DMS79 treated with DMSO at 0.1 percent for 48 hours (cell line): ENCODE measurements around the gene MAS1L.

ENCODE experiments used
- DNase-seq: peaks from one replicate; lab custom pipeline; 2025; lab: John Stamatoyannopoulos, UW

The MAS1L gene

DNA sequence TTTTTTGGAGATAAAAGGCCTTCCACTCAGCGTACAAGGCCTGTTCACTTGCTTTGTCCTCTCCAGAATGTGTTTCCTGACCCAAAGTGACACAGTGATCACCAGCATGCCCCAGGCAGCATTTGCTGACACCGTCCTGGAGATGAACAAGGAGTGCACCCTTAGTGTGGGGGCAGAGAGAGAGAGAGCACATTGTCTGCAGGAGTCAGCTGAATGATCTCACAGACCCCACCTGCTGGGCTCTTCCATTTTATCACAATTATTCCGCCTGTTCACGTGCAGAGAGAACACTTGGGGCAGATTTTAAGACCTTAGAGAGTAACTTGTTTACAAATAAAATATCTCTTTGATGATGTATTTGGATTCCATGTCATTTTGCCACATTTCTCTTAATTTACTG, 22.4 kb upstream of the MAS1L start:
- no peak for DNase-seq

- no peak for DNase-seq
These were observed 22.0 kb upstream of the MAS1L start for GRCh38 chr6:29509711-29510110.

DNA sequence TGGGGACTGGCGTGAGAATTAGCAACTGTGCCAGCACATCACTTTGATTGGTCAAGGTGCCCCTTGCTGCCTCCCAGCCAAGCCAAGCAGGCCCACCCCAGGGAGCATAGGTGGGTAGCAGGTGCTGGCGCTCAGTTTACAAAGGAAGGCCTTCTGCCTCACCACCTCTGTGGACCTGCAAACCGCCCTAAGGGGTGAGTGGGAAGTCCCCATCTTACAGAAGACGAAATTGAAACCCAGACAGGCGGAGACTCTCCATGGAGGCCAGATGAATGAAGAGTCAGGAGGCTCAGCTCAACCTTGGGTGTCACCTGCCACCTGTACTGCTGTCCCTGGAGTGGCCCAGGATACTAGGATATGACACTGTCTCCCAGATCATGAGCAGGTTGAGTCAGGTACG, 21.5 kb upstream of the MAS1L start:
- no peak for DNase-seq

GRCh38 chr6:29507319-29507718, 19.6 kb upstream of the MAS1L start:
- no peak for DNase-seq

DNA sequence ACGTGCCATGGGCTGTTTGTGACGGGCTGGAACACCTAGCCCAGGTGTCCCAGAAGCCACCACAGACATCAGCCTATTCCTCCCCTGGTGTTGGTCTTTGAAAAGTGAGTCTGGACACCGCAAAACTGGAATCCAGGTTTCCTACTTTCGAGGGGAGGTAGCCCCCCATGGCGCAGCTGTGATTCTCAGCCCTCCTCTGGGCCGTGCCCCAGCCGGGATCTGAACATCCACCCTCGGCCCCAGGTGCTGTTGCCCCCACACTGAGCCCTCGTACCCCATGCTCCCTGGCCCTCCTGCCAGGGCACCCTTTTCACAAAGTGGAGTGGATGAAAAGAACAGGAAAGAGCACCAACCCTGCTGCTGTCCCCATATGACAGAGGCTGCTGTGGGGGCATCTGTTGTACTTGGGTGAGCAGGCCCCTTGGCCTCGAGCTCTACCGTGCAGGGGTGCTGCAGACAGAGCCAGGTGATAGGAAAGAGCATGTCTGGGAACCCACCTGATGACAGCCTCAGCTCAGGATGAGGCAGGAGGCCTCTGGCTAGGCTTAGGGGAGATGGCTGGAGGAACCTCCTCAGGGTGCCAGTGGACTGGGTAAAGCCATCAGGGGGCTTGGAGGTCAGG, 18.8 kb upstream of the MAS1L start:
- DNase-seq = no peak

DNA sequence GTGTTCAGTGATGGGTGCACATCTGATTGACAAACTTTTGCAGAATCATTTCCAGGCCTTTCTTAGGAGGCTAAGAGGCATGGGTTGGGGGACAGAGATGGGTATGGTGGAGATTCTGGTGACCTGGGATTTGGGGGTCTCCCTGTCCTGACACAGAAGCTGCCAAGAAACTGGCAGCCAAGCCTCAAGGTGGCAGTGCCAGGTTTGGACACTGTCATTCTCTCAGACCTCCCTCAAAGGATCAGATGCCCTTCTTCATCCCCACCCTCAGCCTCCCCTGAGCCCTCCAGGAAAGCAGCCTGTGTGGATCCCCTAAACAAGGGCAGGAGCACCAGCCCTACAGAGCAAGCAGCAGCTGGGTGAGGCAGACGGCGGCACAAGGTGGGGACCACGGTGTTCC, 18.1 kb upstream of the MAS1L start:
- no peak for DNase-seq

DNA sequence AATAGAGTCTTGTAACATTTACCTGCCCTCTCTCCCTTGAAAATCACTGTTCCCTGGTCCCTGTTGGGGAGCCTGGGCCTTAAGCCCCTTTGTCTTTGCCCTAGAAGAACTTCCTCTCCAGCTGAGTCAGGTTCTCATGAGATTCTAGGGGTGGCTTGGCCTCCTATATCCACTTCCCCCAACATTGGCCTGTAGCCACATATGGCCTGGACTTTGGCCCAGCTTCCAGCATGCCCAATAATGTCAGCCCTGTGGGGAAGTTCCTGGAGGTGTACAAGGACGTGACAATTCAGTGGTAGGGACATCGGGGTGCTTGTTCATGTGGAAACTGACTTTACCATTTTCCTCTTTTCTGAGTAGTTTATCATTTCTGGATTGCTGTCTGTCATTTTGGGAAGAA, 17.2 kb upstream of the MAS1L start:
- no peak for DNase-seq

- no peak for DNase-seq
These were observed 14.8 kb upstream of the MAS1L start for GRCh38 chr6:29502597-29502996.

DNA sequence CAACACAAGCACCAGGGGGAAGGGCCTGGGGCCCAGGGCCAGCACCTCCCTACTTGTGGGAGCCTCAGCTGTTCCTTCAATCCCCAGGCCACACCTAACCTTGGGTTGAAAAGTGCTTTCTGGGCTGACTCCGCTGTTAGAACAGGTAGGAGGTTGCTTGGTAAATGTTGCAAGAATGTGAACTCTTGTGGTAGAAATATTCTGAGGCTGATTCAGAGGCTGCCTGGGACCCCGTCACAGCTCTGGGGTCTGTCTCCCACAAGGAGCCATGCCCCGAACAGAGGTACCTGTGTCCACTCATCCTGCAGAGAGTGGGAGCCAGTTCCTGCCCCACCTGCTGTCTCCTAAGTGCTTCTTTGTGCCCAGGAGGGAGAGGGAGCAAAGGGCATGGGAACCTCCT, 14.4 kb upstream of the MAS1L start:
- DNase-seq = no peak

DNA sequence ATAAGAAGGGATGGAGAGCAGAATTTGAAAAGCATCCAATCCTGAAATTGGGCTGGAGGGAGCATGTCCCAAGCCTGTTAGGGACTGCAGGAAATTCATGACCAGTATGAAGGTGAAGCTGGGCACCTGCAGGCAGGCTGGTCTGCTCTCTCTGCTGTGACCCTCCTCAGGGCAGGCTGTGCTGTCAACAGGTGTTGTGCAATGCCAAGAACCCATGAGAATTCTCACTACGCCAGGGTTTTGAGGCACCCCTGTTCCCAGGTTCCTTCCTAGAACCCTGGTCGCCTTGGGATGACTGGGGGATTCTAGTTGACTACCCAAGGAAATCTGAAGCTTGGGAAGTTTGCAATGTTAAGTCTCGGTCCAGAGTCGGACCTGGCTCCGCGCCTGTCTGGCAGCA, 13.3 kb upstream of the MAS1L start:
- DNase-seq = no peak

DNA sequence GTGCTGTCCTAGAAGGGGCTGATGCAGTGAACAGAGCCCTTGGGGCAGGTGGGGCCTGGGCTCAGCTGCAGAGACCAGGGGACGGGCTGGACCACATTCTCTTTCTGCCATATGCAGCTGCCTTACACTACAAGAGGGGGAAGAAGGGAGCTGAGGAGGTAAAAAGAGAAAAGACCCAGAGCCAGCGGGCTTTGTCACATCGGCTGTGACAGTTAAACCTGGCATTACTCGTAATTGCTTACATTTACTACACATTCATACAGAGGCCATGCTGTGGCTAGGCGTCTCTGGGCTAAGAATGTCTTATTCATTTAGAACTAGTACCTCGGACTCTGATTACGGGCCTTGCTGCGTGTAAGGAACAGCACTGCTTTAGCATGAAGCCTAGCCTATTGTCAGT, 12.8 kb upstream of the MAS1L start:
- DNase-seq = no peak

GRCh38 chr6:29499704-29500103, 11.9 kb upstream of the MAS1L start:
- no peak for DNase-seq

DNA sequence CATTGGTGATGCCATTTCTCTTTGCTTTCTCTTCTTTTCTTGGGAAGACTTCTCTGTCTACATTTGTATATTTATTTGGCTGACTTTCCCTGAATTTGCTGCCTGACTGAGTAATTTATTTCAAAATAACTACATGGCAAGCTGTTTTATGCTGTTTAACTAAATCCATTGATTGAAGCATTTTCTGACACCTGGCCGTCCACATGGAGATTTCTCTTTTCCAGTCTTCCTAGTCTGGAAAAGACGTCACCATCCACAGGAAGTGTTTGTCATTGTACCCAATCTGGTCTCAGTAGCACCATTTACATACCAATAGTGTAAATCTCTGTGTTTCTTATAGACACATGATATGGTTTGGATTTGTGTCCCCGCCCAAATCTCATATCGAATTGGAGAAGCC, 9.2 kb upstream of the MAS1L start:
- DNase-seq = no peak

- DNase-seq = no peak
These were observed 7.8 kb upstream of the MAS1L start for GRCh38 chr6:29495571-29495970.

DNA sequence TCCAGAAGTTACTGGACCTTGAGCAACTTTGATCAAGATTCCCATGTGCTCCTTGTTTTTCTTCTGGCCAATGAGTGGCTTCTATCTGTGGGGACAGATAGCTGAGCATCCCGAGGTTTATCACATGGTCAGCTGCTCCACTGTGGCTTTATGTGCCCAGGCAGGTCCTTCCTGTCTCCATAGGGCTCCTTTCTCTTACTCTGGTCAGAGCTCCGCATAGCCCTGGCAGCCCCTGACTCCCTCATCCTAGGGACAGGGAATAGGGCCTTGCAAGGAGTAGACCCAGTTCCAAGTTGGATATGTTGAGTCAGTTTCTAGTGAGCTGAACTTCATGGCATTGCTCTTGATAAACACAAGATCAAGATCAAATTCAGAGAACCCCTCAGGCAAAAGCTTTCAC, 6.4 kb upstream of the MAS1L start:
- no peak for DNase-seq

GRCh38 chr6:29493261-29493660, 5.5 kb upstream of the MAS1L start:
- no peak for DNase-seq

DNA sequence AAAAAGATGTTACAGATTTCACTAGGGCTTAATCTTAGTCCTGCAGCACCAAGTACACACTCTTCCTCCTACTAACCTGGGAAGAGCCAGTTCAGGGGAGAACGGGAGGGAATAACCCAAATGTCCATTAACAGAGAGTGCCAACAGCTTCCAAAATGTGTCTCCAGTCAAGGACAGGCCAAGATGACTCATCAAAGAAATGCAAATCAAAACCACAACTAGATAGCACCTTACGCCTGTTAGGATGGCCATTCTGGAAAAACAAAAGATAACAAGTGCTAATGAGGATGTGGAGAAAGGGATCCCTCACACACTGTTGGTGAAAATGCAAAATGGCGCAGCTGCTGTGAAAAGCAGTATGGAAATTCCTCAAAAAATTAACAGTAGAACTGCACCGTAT, 3.8 kb upstream of the MAS1L start:
- no peak for DNase-seq

GRCh38 chr6:29490552-29490951, 2.8 kb upstream of the MAS1L start:
- no peak for DNase-seq

- no peak for DNase-seq
These were observed 2.3 kb upstream of the MAS1L start for GRCh38 chr6:29490055-29490454.

GRCh38 chr6:29489286-29489685, 1.5 kb upstream of the MAS1L start:
- no peak for DNase-seq

- DNase-seq = no peak
These were observed 1.1 kb upstream of the MAS1L start for GRCh38 chr6:29488874-29489273.

DNA sequence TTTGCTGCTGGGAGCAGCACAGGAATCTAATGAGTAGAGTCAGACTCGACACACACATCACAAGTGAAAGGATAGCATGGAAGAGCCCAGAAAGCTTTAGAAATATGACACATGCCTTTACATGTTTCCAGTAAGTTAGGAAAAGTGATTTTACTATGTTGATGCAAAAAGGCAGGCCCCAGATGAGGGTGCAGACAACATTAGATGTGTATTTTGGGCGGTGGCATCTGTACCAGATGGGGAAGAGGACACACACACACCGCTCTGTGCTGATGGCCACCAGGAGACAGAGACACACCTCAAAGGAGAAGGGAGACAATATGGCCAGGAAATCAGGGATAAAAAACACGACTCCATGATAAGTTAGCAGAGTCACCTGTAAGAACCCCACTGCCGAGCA, 625 bp downstream of the MAS1L start:
- DNase-seq = no peak

GRCh38 chr6:29486577-29486976, 1.2 kb downstream of the MAS1L start:
- DNase-seq = no peak

- no peak for DNase-seq
These were observed 4.0 kb downstream of the MAS1L start for GRCh38 chr6:29483735-29484134.

- no peak for DNase-seq
These were observed 4.6 kb downstream of the MAS1L start for GRCh38 chr6:29483186-29483585.
